HepG2 (cell line): ENCODE results near the gene TOMM20. TPM values are rescaled to one million over a fixed set of nuclear protein-coding genes. Genes with fewer than 3 reads are reported as not detected.

Experiments
- AHR ChIP-seq: IDR thresholded peaks from 2 replicates; pipeline ENCODE4 v1.6.1; 2018; ENCODE audit warnings: missing genetic modification reagents, missing compliant biosample characterization
- CREB1 ChIP-seq, 2 experiments: fragments of 450-650 bp in 1 of 2; IDR thresholded peaks; 2 replicates each; pipeline ENCODE4 v1.6.1; 2016 to 2017; ENCODE audit warnings: control low read depth in 1 of 2, mild to moderate bottlenecking in 1 of 2, missing compliant biosample characterization in 1 of 2, missing genetic modification characterization in 1 of 2
- DMAP1 ChIP-seq: IDR thresholded peaks from 2 replicates; pipeline ENCODE4 v1.6.1; 2016
- EED ChIP-seq: sonication (generic); formaldehyde crosslinking; IDR thresholded peaks from 2 replicates; pipeline ENCODE4 v1.5.0; 2020; ENCODE audit warnings: mild to moderate bottlenecking, missing genetic modification reagents
- KLF13 ChIP-seq: sonication (generic); formaldehyde crosslinking; IDR thresholded peaks from 2 replicates; pipeline ENCODE4 v1.4.0; 2020; ENCODE audit warnings: mild to moderate bottlenecking, missing genetic modification reagents
- MATR3 ChIP-seq: sonication (generic); formaldehyde crosslinking; IDR thresholded peaks from 2 replicates; pipeline ENCODE4 v1.4.0; 2020; ENCODE audit warnings: missing genetic modification reagents
- MED13 ChIP-seq: sonication (generic); formaldehyde crosslinking; IDR thresholded peaks from 2 replicates; pipeline ENCODE4 v1.5.0; 2020; ENCODE audit warnings: missing genetic modification reagents
- MIER2 ChIP-seq: IDR thresholded peaks from 2 replicates; pipeline ENCODE4 v1.6.1; 2016; ENCODE audit warnings: missing biosample characterization, missing genetic modification reagents
- ONECUT2 ChIP-seq: sonication (generic); formaldehyde crosslinking; IDR thresholded peaks from 2 replicates; pipeline ENCODE4 v1.4.0; 2020; ENCODE audit warnings: missing genetic modification reagents
- PHB2 ChIP-seq: fragments of 450-650 bp; IDR thresholded peaks from 2 replicates; pipeline ENCODE4 v1.6.1; 2018; ENCODE audit not compliant: partially characterized antibody
- PRPF4 ChIP-seq: fragments of 200-400 bp; formaldehyde crosslinking; IDR thresholded peaks from 2 replicates; pipeline ENCODE4 v1.6.1; 2016; ENCODE audit warnings: low read length, low read depth; ENCODE audit not compliant: poor library complexity, severe bottlenecking
- SMARCC2 ChIP-seq: fragments of 450-650 bp; IDR thresholded peaks from 2 replicates; pipeline ENCODE4 v1.6.1; 2017; ENCODE audit warnings: antibody characterized with exemption, mild to moderate bottlenecking
- SRSF9 ChIP-seq: fragments of 200-400 bp; formaldehyde crosslinking; IDR thresholded peaks from 2 replicates; pipeline ENCODE4 v1.6.1; 2018; ENCODE audit warnings: borderline replicate concordance, mild to moderate bottlenecking, low read depth, low read length; ENCODE audit not compliant: insufficient read depth, poor library complexity, severe bottlenecking
- SRY ChIP-seq: sonication (generic); formaldehyde crosslinking; IDR thresholded peaks from 2 replicates; pipeline ENCODE4 v1.8.0; 2022; ENCODE audit warnings: mild to moderate bottlenecking, missing genetic modification reagents
- SUZ12 ChIP-seq: fragments of 150-350 bp; IDR thresholded peaks from 2 replicates; pipeline ENCODE4 v1.6.1; 2014; ENCODE audit warnings: low read depth, low read length
- U2AF2 ChIP-seq: fragments of 200-400 bp; formaldehyde crosslinking; IDR thresholded peaks from 2 replicates; pipeline ENCODE4 v1.6.1; 2017; ENCODE audit warnings: low read depth, mild to moderate bottlenecking, low read length
- YEATS2 ChIP-seq: sonication (generic); formaldehyde crosslinking; IDR thresholded peaks from 2 replicates; pipeline ENCODE4 v1.4.0; 2020; ENCODE audit warnings: missing genetic modification reagents, borderline replicate concordance
- YY1 ChIP-seq: IDR thresholded peaks from 2 replicates; pipeline ENCODE4 v1.6.1; 2011; ENCODE audit warnings: low read length, low read depth, moderate library complexity, mild to moderate bottlenecking; ENCODE audit not compliant: insufficient read depth, insufficient replicate concordance
- ZNF253 ChIP-seq: sonication (generic); formaldehyde crosslinking; IDR thresholded peaks from 2 replicates; pipeline ENCODE4 v1.8.0; 2022; ENCODE audit warnings: mild to moderate bottlenecking, missing genetic modification reagents, borderline replicate concordance
- ZNF260 ChIP-seq: sonication (generic); formaldehyde crosslinking; IDR thresholded peaks from 2 replicates; pipeline ENCODE4 v1.4.0; 2020; ENCODE audit warnings: missing genetic modification reagents, low read depth, mild to moderate bottlenecking, borderline replicate concordance
- polyA plus RNA-seq, 8 experiments: library from polyadenylated mRNA; depleted of rRNA in 3 of 8; stranded (reverse) in 7 of 8; unstranded in 1 of 8; fragments of >200 nt; fragmentation: Illumina TruSeq in 4 of 8; extraction: Trizol in 4 of 8; gene quantifications; 2 replicates each; pipeline versions ENCODE4 v1.2.1 to v1.2.3, GENCODE V29; 2011 to 2016; ENCODE audit warnings: low read depth in 4 of 8, missing spikeins in 1 of 8, mixed read lengths in 1 of 8; ENCODE audit not compliant: insufficient read depth in 1 of 8
- total RNA-seq, 5 experiments: library from RNA; depleted of rRNA; stranded (reverse); fragments of >200 nt; fragmentation: Illumina TruSeq; extraction: Trizol; gene quantifications; 2 replicates each; pipeline ENCODE4 v1.2.3, GENCODE V29; 2016; ENCODE audit warnings: low read depth in 1 of 5
- TF ChIP-seq, protein P1 (sequence below): IDR thresholded peaks from 2 replicates; pipeline ENCODE4 v1.6.1; 2016; ENCODE audit warnings: control low read depth
- TF ChIP-seq, protein P2 (sequence below): IDR thresholded peaks from 2 replicates; pipeline ENCODE4 v1.6.1; 2016; ENCODE audit warnings: mild to moderate bottlenecking
- TF ChIP-seq, protein P3 (sequence below): sonication (generic); formaldehyde crosslinking; IDR thresholded peaks from 2 replicates; pipeline ENCODE4 v1.9.0; 2021; ENCODE audit warnings: missing genetic modification reagents, mild to moderate bottlenecking, borderline replicate concordance
- TF ChIP-seq, protein P4 (sequence below): sonication (generic); formaldehyde crosslinking; conservative IDR thresholded peaks from 2 replicates; pipeline ENCODE4 v1.8.0; 2022; ENCODE audit warnings: missing genetic modification reagents

TOMM20 gene
- total and polyA plus RNA-seq, 2 of the 13 experiments (the other 11 are each of a cell fraction or from before 2014, with no cell fraction given) = 153 to 376 TPM

DNA sequence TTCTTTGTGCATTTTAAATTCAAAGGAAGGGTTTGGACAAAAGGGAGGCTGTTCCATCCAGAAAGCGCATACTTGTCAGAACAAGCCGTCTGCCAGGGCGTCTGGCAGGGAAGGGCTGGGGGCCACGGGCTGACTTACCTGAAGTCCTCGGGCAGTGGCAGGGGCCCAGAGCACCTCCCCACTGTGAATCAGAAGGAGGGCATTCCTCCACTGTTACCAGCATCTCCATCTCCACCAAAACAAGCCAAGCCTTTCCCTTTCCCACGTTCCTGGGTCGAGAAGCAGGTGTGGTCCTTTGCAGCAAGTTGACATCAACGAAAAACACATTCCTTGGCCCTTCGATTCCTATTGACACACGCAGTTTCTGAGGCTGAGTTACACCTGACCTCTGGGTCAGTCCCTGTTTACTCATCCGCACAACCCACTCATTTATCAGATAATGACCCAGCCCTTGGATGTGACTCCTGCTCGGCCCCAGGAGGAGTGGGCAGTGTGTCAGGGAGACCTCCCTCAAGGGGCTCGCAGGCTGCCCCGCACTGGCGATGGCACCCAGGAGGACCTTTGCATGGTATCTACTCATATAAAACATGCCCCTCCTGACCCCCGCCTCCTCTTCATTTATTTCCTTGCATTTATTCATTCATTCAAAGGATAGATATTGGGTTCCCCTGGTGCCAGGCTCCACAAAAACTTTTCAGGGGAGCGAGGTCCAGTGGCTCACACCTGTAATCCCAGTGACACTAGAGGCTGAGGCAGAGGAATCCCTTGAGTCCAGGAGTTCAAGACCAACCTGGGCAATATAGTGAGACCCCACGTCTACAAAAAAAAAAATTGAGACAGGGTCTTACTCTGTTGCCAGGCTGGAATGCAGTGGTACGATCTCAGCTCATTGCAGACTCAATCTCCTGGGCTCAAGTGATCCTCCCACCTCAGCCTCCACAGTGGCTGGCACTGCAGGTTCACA is 60.2 kb downstream of the TOMM20 start (continued):
- TF ChIP-seq, protein P1, sequence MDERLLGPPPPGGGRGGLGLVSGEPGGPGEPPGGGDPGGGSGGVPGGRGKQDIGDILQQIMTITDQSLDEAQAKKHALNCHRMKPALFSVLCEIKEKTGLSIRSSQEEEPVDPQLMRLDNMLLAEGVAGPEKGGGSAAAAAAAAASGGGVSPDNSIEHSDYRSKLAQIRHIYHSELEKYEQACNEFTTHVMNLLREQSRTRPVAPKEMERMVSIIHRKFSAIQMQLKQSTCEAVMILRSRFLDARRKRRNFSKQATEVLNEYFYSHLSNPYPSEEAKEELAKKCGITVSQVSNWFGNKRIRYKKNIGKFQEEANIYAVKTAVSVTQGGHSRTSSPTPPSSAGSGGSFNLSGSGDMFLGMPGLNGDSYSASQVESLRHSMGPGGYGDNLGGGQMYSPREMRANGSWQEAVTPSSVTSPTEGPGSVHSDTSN (CRISPR knock-in tag) = no peak
- TF ChIP-seq, protein P2, sequence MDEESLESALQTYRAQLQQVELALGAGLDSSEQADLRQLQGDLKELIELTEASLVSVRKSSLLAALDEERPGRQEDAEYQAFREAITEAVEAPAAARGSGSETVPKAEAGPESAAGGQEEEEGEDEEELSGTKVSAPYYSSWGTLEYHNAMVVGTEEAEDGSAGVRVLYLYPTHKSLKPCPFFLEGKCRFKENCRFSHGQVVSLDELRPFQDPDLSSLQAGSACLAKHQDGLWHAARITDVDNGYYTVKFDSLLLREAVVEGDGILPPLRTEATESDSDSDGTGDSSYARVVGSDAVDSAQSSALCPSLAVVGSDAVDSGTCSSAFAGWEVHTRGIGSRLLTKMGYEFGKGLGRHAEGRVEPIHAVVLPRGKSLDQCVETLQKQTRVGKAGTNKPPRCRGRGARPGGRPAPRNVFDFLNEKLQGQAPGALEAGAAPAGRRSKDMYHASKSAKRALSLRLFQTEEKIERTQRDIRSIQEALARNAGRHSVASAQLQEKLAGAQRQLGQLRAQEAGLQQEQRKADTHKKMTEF (CRISPR knock-in tag) = peak; percentile 70
- TF ChIP-seq PRPF4 = no peak
- TF ChIP-seq SUZ12 = no peak
- TF ChIP-seq MATR3 = no peak
- peak; percentile 75 for TF ChIP-seq ONECUT2 (CRISPR knock-in tag)
- TF ChIP-seq SMARCC2 = no peak
- TF ChIP-seq ZNF260 (CRISPR knock-in tag) = no peak
- peak; percentile 59; the same call in 1 of the 2 replicates for TF ChIP-seq YEATS2 (CRISPR knock-in tag)
- no peak for TF ChIP-seq CREB1 (IDR thresholded peaks at IDR 0.05)
- TF ChIP-seq CREB1 (CRISPR knock-in tag; IDR thresholded peaks at IDR 0.05) = peak; percentile 49; the same call in 1 of the 2 replicates
- TF ChIP-seq, protein P3, sequence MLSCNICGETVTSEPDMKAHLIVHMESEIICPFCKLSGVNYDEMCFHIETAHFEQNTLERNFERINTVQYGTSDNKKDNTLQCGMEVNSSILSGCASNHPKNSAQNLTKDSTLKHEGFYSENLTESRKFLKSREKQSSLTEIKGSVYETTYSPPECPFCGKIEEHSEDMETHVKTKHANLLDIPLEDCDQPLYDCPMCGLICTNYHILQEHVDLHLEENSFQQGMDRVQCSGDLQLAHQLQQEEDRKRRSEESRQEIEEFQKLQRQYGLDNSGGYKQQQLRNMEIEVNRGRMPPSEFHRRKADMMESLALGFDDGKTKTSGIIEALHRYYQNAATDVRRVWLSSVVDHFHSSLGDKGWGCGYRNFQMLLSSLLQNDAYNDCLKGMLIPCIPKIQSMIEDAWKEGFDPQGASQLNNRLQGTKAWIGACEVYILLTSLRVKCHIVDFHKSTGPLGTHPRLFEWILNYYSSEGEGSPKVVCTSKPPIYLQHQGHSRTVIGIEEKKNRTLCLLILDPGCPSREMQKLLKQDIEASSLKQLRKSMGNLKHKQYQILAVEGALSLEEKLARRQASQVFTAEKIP (CRISPR knock-in tag) = no peak
- TF ChIP-seq, protein P4, sequence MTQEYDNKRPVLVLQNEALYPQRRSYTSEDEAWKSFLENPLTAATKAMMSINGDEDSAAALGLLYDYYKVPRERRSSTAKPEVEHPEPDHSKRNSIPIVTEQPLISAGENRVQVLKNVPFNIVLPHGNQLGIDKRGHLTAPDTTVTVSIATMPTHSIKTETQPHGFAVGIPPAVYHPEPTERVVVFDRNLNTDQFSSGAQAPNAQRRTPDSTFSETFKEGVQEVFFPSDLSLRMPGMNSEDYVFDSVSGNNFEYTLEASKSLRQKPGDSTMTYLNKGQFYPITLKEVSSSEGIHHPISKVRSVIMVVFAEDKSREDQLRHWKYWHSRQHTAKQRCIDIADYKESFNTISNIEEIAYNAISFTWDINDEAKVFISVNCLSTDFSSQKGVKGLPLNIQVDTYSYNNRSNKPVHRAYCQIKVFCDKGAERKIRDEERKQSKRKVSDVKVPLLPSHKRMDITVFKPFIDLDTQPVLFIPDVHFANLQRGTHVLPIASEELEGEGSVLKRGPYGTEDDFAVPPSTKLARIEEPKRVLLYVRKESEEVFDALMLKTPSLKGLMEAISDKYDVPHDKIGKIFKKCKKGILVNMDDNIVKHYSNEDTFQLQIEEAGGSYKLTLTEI (CRISPR knock-in tag) = no peak
- peak; percentile 32; the same call in 1 of the 2 replicates for TF ChIP-seq AHR
- no peak; the same call in 1 of the 2 replicates for TF ChIP-seq DMAP1 (CRISPR knock-in tag)
- no peak for TF ChIP-seq EED
- TF ChIP-seq PHB2 = no peak
- no peak for TF ChIP-seq KLF13 (CRISPR knock-in tag)
- peak; percentile 38; the same call in 1 of the 2 replicates for TF ChIP-seq SRY (CRISPR knock-in tag)
- TF ChIP-seq SRSF9 = no peak
- TF ChIP-seq U2AF2 = no peak
- TF ChIP-seq ZNF253 (CRISPR knock-in tag) = no peak
- no peak for TF ChIP-seq YY1
- no peak for TF ChIP-seq MIER2 (CRISPR knock-in tag)
- peak; percentile 83; the same call in 1 of the 2 replicates for TF ChIP-seq MED13 (CRISPR knock-in tag)
